ENCODE data around the gene CEP43. TPM values are rescaled to one million over a fixed set of nuclear protein-coding genes. Genes with fewer than 3 reads are reported as not detected.

Gene CEP43
- total and polyA plus RNA-seq, 2 of the 8 experiments (the other 6 are each of a cell fraction or from before 2014, with no cell fraction given) = 12.0 to 31.2 TPM

DNA sequence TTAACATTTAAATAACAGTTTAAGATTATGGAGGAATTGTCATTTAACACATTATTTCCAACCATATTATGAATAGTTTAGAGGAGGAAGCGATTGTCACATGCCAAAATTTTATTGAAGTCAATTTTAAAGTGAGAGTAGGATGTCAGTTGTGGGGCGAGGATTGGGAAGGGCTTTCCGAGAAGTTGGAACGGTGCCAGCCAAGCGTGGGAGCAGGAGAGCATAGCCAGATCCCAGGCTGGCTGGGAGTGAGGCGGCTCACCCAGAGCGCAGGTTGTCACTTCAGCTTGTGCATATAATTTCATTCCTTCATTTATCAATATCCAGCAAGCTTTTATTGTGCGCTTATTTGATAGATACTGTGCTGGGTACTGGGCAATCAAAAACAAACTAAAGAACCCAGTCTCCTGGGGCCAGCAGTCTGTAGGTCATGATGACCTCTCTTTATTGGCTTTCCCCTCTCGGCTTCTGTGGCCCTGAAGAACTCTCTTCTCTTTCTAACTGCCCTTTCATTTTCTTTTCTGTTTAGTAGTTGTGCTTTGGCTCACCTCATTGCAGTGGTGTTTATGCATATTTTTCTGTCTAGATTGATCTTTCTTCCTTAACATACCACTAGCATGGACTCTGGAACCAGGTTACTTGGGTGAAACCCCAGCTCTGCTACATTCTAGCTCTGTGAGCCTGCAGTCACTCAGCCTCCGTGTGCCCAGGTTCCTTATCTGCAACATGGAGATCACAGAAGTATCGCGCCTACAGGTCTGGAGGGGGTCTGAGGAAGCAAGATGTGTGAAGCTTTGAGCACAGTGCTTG lies 6.4 kb downstream of the CEP43 start:
- Histone ChIP-seq H4K8ac (ENCODE audit: extremely low read depth, insufficient read depth, low read length) (no peak overlapping the region), H2BK120ac (replicated peaks; ENCODE audit: low read depth, low read length) (no peak overlapping the region), H3K36me3 (ENCODE audit: control insufficient read depth in 2 of 4, insufficient read depth in 4 of 4, low read length in 3 of 4) (peaks cover 5 to 64% (median 32%) of the 10 kb centered on the region in 4 experiments), H3K79me1 (ENCODE audit: low read depth, low read length) (peaks cover 10% of the 10 kb centered on the region), H3K79me2 (ENCODE audit: control insufficient read depth in 1 of 2, insufficient read depth in 2 of 2, low read length in 2 of 2) (peaks cover 0 to 34% of the 10 kb centered on the region in 2 experiments; a peak in 2 of 4 replicates), H3K4me3 (ENCODE audit: extremely low read depth in 1 of 4, insufficient read depth in 2 of 4, low read depth in 3 of 4, low read length in 4 of 4) (no peak overlapping the region), H2BK12ac (ENCODE audit: low read depth, low read length) (no peak overlapping the region), H3K4me2 (ENCODE audit: insufficient read depth in 1 of 2, low read depth in 2 of 2, low read length in 2 of 2) (no peak overlapping the region), H3K23ac (ENCODE audit: insufficient read length) (no peak overlapping the region), H3K4ac (replicated peaks; ENCODE audit: insufficient read length, low read depth, low read length) (no peak overlapping the region), H4K5ac (ENCODE audit: insufficient read length, low read depth, low read length) (no peak overlapping the region), H4K91ac (replicated peaks; ENCODE audit: insufficient read length, low read length) (no peak overlapping the region), H3K56ac (replicated peaks; ENCODE audit: insufficient read length, low read depth, low read length) (no peak overlapping the region), H2BK20ac (ENCODE audit: low read length) (no peak overlapping the region), H3K4me1 (replicated peaks in 1 of 4; ENCODE audit: control insufficient read depth in 3 of 4, insufficient read depth in 4 of 4, low read length in 3 of 4) (peaks cover 0 to 4% (median 1%) of the 10 kb centered on the region in 4 experiments; a peak in 2 of 7 replicates), H2BK15ac (ENCODE audit: low read length) (no peak overlapping the region), H3K27ac (ENCODE audit: low read depth, low read length) (no peak overlapping the region), H4K20me1 (replicated peaks in 1 of 2; ENCODE audit: control insufficient read depth in 1 of 2, insufficient read depth in 2 of 2, low read length in 2 of 2) (peaks cover 2 to 3% of the 10 kb centered on the region in 2 experiments), H3K27me3 (replicated peaks in 1 of 4; ENCODE audit: control insufficient read depth in 3 of 4, extremely low read depth in 1 of 4, insufficient read depth in 3 of 4, low read length in 3 of 4) (no peaks in the 10 kb centered on the region), H2AFZ (ENCODE audit: low read length) (no peak overlapping the region), H3K9ac (replicated peaks in 1 of 4; ENCODE audit: extremely low read depth in 1 of 4, low read depth in 3 of 4, low read length in 3 of 4) (no peak overlapping the region), H3K23me2 (ENCODE audit: low read depth, low read length) (no peaks in the 10 kb centered on the region; the same call in 1 of the 2 replicates), H2AK5ac (ENCODE audit: low read depth, low read length) (no peak overlapping the region), H3K14ac (ENCODE audit: insufficient read length) (no peak overlapping the region), H3K9me3 (ENCODE audit: insufficient read depth in 2 of 2, low read depth in 1 of 2, low read length in 1 of 2) (no peaks in the 10 kb centered on the region), H3K18ac (ENCODE audit: extremely low read depth, low read length) (no peak overlapping the region), H2BK5ac (ENCODE audit: low read depth, low read length) (no peak overlapping the region)
- ChIA-PET CTCF (ENCODE audit: partially characterized antibody) (interaction anchor here (0.7 to 3.1 kb wide), 6 partner anchors 10 to 230 kb away, joined by 3 to 8 read pairs (median 4); no protein-coding TSS in a partner anchor), POLR2A (ENCODE audit: partially characterized antibody) (interaction anchor here (0.5 to 1.4 kb wide), 5 partner anchors 9 to 227 kb away, joined by 3 to 4 read pairs (median 3); no protein-coding TSS in a partner anchor)
- WGBS, 2 experiments (ENCODE audit: extremely low coverage in 1 of 2, insufficient coverage in 1 of 2, insufficient read length in 1 of 2, insufficient replicate concordance in 2 of 2, low coverage in 1 of 2, low lambda C conversion rate in 2 of 2, missing lambda C conversion rate in 1 of 2) = 92% methylated on average over 12 of the region's 12 CpGs; no CpG with 5 or more reads in 1 of the 2 experiments
- DNase-seq (ENCODE audit: low read depth in 1 of 2, low spot score in 2 of 2) (no peak), FAIRE-seq (no peak)
- TF ChIP-seq, protein P1, sequence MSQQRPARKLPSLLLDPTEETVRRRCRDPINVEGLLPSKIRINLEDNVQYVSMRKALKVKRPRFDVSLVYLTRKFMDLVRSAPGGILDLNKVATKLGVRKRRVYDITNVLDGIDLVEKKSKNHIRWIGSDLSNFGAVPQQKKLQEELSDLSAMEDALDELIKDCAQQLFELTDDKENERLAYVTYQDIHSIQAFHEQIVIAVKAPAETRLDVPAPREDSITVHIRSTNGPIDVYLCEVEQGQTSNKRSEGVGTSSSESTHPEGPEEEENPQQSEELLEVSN (IDR thresholded peaks at IDR 0.05) = no peak
- TF ChIP-seq GTF2F1 (IDR thresholded peaks at IDR 0.05; ENCODE audit: borderline replicate concordance, low read depth, low read length) = no peak
- TF ChIP-seq, protein P2, sequence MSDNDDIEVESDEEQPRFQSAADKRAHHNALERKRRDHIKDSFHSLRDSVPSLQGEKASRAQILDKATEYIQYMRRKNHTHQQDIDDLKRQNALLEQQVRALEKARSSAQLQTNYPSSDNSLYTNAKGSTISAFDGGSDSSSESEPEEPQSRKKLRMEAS (IDR thresholded peaks at IDR 0.05) = no peak
- TF ChIP-seq TAF1 (IDR thresholded peaks at IDR 0.05; ENCODE audit: low read depth, low read length) = no peak
